Epithelial cell of prostate (primary cell): ENCODE results near the gene MAPK4.
"Not testable (repeated sequence)": the region's sequence is repeated elsewhere in the genome, so short reads cannot be mapped to it uniquely, and the experiment has no call there.

ENCODE experiments used
- DNase-seq: peaks from one replicate; pipeline ENCODE4 v3.0.0-alpha.2; 2011; ENCODE audit warnings: low read depth, low spot score
- H3K27ac ChIP-seq: fragments of 450-650 bp; 2 replicates; pipeline ENCODE4 v1.5.1; 2017; ENCODE audit warnings: mild to moderate bottlenecking

MAPK4 gene

DNA sequence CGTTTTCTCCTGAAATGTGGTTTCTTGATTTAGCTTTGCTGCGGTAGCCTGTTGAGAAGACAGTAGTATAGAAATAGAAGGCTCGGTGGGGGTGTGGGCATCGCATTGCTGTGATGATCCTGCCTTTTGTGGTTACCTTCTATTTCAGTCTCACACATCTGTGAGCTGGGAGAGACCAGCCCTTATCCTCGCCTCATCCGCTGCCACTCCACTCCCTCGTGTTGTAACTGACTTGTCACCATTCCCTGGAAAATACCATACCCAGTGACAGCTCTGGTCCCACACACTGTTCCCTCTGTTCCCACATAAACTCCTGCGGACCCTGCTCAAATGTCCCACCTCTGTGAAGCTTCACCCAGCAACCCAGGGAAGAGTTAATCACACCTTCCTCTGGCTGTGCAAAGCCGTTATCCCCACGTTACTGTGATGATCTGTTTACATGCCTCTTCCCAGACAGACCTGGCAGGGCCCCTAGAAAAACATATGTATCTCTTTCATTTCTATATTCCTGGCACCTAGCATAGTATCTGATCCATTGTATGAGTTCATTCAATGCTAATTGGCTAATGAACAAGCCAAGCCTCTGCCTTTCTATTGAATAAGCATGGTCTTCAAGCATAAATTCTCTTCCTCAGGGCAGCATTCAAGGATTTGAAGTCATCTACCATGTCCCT, 114.6 kb downstream of the MAPK4 start:
- no peak for DNase-seq
- H3K27ac ChIP-seq = no peak overlapping the region

- no peak for DNase-seq
- H3K27ac ChIP-seq = no peak overlapping the region
Measured at GRCh38 chr18:50675043-50675442, 115.2 kb downstream of the MAPK4 start.

- no peak overlapping the region for H3K27ac ChIP-seq
- no peak for DNase-seq
Measured at GRCh38 chr18:50678651-50679050, 118.8 kb downstream of the MAPK4 start.

DNA sequence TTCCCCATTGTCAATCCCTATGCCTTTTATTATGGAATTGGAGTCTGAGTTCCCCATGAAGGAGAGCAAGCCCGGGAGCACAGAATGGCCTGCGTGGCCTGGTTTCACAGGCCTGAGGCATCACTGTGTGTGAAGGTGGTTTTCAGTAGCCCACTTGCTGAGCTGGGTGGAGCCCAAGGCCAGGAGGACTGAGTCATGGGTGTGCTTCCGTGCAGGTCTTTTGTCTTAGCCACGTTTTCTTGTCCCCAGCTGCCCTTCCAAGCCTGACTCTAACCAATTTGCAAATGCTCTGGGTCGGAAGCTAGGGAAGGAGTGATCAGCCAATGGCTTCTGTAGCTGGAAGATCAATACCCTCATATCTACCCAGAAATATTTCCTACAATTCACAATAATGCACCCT, 119.2 kb downstream of the MAPK4 start:
- no peak for DNase-seq
- no peak overlapping the region for H3K27ac ChIP-seq

DNA sequence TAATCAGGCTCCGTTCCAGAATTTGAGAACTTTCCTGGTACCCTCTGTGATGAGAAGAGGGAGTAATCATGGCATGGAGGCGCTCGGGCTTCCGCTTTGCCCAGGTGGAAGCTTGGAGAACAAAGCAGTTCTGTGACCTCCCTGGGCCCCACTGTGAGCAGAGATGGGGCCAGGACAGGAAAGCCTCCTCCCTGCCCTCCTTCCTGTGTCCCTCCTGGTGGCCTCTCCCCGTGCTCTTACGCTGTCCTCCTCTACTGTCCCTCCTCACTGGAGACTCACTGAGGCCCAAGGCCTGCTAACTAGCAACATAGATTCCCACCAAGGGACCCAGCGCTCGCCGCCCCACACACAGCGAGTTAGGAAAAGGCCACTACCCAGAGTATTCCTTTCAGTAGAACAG, 119.8 kb downstream of the MAPK4 start:
- no peak for DNase-seq
- H3K27ac ChIP-seq = no peak overlapping the region

- H3K27ac ChIP-seq = no peak overlapping the region
- no peak for DNase-seq
Measured at GRCh38 chr18:50680966-50681365, 121.1 kb downstream of the MAPK4 start.

DNA sequence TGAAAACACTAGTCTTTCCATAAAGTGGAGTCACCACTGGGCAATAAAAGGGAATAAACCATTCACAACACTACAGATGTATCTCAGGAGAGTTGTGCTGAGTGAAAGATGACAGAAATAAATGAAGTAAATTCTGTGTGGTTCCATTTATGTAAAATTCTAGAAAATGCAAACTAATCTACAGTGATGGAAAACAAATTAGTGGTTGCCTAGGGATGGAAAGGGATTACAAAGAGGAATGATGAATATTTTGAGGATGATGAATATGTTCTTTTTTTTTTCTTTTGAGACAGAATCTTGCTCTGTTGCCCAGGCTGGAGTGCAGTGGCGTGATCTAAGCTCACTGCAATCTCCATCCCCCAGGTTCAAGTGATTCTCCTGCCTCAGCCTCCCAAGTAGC, 123.0 kb downstream of the MAPK4 start:
- no peak overlapping the region for H3K27ac ChIP-seq
- DNase-seq = no peak

DNA sequence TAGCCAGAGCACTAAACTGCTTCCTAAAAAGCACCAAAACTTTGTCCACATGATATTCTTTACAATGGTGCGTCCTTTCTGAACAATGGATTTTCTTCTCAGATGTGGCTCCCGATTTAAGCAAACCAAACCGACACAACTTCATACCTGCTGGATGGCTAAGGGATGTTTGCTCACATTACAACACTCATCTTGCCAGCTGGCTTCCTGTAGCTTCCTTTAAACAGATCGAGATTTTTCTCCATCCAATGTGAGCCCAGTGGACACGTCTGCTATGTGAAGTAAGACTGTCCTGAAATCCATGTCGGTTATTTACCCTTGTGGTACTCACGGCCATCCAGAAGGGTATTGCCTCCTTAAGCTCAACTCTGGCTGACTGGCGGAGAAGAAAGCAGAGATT, 126.5 kb downstream of the MAPK4 start:
- no peak for DNase-seq
- H3K27ac ChIP-seq = no peak overlapping the region

DNA sequence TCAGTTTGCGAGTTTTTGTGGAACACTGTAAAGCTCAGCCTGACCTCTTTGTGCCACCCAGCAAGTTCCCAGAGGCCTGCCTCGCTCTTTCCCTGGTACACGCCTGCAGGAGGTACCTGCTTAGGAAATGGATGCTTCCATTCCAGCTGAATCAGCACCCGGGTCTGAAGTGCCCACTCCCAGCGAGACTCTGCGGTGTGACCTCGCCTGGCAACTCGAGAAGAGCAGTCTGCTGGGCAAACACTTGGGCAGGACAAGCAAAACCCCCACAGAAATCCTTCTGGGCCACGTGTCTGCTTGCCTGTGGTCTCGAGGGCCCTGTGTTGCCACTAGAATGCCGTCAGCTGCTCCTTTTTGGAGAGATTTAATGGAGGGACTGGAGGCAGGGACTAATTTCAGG, 127.6 kb downstream of the MAPK4 start:
- H3K27ac ChIP-seq = no peak overlapping the region
- no peak for DNase-seq

GRCh38 chr18:50689578-50689977, 129.7 kb downstream of the MAPK4 start:
- DNase-seq = no peak
- H3K27ac ChIP-seq = no peak overlapping the region

DNA sequence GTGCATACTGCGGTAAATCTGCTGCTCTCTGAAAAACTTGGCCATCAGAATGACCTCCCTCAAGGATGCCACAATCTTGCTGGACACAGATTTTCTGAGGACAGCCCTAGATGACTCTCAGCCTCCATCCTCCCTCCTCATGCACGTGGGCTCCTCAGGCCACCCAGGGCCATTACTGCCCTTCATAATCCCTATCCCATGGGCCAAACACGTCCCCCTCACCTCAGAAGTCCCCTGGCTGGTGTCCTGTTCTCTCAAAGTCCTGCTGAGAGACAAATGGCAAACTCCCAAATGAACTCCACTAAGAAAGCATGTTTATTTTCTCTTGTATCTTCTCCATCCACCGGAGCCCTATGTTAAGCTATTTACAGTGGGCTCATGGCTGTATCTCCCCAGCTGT, 134.3 kb downstream of the MAPK4 start:
- no peak overlapping the region for H3K27ac ChIP-seq
- DNase-seq = no peak

DNA sequence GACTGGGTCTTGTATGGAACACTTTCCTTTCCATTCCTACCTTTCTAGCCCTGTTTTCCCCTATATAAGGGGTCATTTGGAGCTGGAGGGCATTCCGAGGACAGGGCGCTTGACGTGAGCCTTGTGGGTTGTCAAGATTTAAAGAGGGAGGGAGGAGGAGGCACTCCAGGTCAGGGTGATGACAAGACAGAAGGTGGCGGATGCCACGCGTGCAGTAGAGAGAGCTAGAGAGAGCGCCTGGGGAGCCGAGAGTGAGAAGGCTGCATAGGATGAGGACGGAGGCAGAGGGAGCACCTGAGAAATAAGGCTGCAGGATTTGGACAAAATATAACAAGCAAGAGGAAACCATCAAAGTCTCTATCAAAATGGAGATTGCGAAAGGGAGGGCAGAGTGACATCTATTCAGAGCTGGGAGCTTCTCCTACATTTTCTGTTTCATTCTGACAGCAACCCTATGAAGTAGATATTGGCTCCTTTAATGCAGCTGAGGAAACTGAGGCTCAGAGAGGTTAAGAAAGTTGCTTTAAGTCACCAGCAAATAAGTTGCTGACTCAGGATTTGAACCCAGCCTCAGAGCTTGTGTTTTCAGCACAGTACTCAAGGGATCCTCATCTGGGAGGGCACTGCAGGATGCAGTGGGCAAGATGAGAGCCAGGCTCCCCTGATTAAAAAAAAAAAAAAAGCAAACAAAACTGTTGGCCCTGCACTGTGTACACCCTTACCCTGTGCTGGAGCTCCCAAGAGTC, 135.7 kb downstream of the MAPK4 start:
- no peak overlapping the region for H3K27ac ChIP-seq
- no peak for DNase-seq

DNA sequence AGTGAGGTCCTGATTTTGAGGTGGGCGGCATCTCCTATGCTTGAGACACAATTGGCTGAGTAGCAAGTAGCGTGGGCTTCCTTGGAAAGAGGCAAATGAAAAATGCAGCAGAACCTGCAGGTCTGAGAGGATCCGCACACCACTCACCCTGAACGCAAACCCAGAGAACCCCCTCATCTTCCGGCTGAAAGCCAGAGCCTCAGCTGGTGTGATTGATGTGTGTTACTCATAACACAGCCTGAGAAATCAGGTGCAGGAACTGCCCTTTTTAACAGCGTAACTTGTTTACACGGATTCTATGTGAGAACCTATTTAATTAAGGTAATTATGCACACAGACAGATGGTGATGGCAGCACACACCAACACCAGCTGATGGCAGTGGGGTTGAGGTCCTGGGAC, 136.5 kb downstream of the MAPK4 start:
- DNase-seq = no peak

GRCh38 chr18:50696929-50697328, 137.0 kb downstream of the MAPK4 start:
- no peak overlapping the region for H3K27ac ChIP-seq
- no peak for DNase-seq

More for the DNA sequence above, 136.5 kb downstream of the MAPK4 start:
- no peak overlapping the region for H3K27ac ChIP-seq

DNA sequence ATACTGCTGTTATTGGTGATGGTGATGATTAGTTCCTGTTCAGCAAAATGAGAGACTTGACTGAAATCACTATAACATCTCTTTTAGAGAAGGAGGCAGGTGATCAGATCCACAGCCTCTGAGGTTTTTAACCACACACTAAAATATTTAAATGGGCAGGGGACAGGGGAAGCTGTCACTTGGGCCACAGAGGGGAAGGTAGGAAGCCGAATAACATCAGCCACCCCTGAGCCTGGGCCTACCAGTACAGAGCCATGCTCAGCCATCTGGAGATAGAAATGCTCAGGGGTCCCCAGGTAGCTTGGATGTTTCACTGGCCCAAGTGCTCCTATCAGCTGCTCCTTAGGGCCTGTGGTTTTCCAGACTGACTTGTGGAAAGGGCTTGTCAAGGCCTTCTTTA, 137.6 kb downstream of the MAPK4 start:
- H3K27ac ChIP-seq = no peak overlapping the region
- no peak for DNase-seq

- H3K27ac ChIP-seq = no peak overlapping the region
- DNase-seq = no peak
Measured at GRCh38 chr18:50700245-50701165, 140.6 kb downstream of the MAPK4 start.

- DNase-seq = no peak
- no peak overlapping the region for H3K27ac ChIP-seq
Measured at GRCh38 chr18:50704357-50704940, 144.6 kb downstream of the MAPK4 start.

GRCh38 chr18:50706199-50706598, 146.3 kb downstream of the MAPK4 start:
- H3K27ac ChIP-seq = no peak overlapping the region
- DNase-seq = no peak

- H3K27ac ChIP-seq = no peak overlapping the region
- no peak for DNase-seq
Measured at GRCh38 chr18:50706651-50707050, 146.8 kb downstream of the MAPK4 start.

- DNase-seq, H3K27ac ChIP-seq: not testable (repeated sequence)
Measured at GRCh38 chr18:50707297-50707696, 147.4 kb downstream of the MAPK4 start.
